Measurements from ENCODE around the gene TMSB15B. TPM values are rescaled to one million over a fixed set of nuclear protein-coding genes. Genes with fewer than 3 reads are reported as not detected.
"Not testable (repeated sequence)": the region's sequence is repeated elsewhere in the genome, so short reads cannot be mapped to it uniquely, and the experiment has no call there.

Gene TMSB15B
- total and polyA plus RNA-seq, 11 donors: 0.14 to 1.2 (median 0.56) TPM; not detected in 2

DNA sequence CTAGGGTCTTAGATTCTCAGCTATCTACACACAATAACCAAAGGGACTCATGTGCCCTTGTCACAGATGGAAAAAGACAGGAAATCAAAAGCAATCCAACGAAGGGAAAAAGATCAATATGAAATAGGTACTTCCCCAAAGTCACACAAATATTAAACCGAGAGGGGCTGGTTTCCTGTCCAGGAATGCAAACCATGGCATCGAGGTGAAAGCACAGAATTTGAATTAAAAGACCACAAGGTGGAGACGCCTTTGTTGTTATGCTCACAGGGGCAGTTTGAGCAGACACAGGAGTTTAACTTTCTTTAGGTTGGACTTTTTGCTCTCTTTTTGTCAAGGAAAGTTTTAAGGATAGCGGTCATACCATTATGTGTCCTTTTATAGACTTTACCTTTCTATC lies 36.8 kb downstream of the TMSB15B start:
- Histone ChIP-seq H3K4me1 (no peaks in the 10 kb centered on the region), H3K27ac (no peak overlapping the region), H3K9me3 (no peaks in the 10 kb centered on the region), H3K36me3 (no peaks in the 10 kb centered on the region), H3K27me3 (peaks cover 0 to 27% (median 0%) of the 10 kb centered on the region in 9 donors), H3K4me3 (no peak overlapping the region)
- DNase-seq: no peak
- TF ChIP-seq POLR2A (IDR thresholded peaks at IDR 0.05): no peak
- TF ChIP-seq, protein P1, sequence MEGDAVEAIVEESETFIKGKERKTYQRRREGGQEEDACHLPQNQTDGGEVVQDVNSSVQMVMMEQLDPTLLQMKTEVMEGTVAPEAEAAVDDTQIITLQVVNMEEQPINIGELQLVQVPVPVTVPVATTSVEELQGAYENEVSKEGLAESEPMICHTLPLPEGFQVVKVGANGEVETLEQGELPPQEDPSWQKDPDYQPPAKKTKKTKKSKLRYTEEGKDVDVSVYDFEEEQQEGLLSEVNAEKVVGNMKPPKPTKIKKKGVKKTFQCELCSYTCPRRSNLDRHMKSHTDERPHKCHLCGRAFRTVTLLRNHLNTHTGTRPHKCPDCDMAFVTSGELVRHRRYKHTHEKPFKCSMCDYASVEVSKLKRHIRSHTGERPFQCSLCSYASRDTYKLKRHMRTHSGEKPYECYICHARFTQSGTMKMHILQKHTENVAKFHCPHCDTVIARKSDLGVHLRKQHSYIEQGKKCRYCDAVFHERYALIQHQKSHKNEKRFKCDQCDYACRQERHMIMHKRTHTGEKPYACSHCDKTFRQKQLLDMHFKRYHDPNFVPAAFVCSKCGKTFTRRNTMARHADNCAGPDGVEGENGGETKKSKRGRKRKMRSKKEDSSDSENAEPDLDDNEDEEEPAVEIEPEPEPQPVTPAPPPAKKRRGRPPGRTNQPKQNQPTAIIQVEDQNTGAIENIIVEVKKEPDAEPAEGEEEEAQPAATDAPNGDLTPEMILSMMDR (IDR thresholded peaks at IDR 0.05): no peak
- WGBS, 4 donors: 47 to 56% (median 50%) methylated on average over 5 of the region's 5 CpGs
- no peak for ATAC-seq
- intact Hi-C loops (cut with DNase I): no loop called here

DNA sequence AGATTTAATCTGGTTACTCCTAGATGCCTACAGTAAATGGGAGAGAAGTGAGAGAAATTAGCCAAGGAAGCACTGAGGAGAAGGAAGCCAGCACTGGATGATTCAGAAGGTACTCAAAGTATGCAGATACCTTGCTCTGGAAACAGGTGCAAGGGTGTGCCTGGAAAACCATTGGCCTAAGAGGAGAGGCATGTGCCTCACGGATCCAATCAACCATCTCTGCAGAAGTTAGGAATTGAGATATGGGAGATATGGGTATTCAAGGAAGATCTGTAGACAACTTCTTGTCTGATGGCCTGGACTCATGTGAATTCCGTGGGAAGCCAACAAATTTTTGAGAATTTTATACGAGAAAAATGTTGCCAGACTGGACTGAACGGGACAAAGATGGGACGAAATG lies 46.4 kb downstream of the TMSB15B start:
- Histone ChIP-seq H3K27ac (no peak overlapping the region), H3K9me3 (peaks cover 0 to 5% (median 0%) of the 10 kb centered on the region in 12 donors), H3K4me1 (no peaks in the 10 kb centered on the region), H3K4me3 (no peak overlapping the region), H3K27me3 (peaks cover 0 to 28% (median 0%) of the 10 kb centered on the region in 9 donors), H3K36me3 (no peaks in the 10 kb centered on the region)
- no peak for DNase-seq
- 63 to 72% (median 69%) methylated on average over 5 of the region's 5 CpGs for WGBS, 4 donors
- intact Hi-C loops (cut with DNase I): no loop called here
- no peak for ATAC-seq
- TF ChIP-seq, protein P1 (IDR thresholded peaks at IDR 0.05): no peak
- no peak for TF ChIP-seq POLR2A (IDR thresholded peaks at IDR 0.05)

DNA sequence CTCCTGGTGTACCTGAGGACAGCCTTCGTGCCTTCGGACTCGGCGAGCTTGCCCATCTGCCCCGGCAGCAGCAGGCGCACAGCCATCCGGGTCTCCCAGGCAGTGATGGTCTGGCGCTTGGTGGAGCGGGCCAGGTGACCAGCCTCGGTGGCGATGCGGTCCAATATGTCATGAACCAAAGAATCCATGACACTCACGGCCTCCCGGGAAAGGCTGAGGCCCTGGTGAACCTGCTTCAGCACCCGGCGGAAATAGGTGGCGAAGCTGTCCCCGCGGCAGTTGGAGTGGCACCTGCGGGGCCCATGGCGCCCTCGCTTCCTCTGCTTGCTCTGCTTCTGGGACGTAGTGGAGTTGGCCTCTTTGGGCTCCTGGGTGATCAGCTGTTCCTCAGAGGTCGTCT lies 50.7 kb downstream of the TMSB15B start:
- intact Hi-C loops (cut with DNase I): loop anchor here in 1 of 10 donors (5.0 kb wide), 1 partner anchor 114 kb away; no protein-coding TSS in a partner anchor
- Histone ChIP-seq H3K36me3 (no peaks in the 10 kb centered on the region), H3K4me3 (no peak overlapping the region), H3K9me3 (peaks cover 0 to 5% (median 0%) of the 10 kb centered on the region in 12 donors), H3K27ac (no peak overlapping the region), H3K27me3 (peaks cover 0 to 15% (median 0%) of the 10 kb centered on the region in 9 donors), H3K4me1 (no peaks in the 10 kb centered on the region)
- TF ChIP-seq, protein P1 (IDR thresholded peaks at IDR 0.05): no peak
- no peak for TF ChIP-seq POLR2A (IDR thresholded peaks at IDR 0.05)
- no peak for DNase-seq
- ATAC-seq: no peak
- WGBS, 4 donors: 89 to 94% (median 91%) methylated on average over 20 to 24 of the region's 24 CpGs

DNA sequence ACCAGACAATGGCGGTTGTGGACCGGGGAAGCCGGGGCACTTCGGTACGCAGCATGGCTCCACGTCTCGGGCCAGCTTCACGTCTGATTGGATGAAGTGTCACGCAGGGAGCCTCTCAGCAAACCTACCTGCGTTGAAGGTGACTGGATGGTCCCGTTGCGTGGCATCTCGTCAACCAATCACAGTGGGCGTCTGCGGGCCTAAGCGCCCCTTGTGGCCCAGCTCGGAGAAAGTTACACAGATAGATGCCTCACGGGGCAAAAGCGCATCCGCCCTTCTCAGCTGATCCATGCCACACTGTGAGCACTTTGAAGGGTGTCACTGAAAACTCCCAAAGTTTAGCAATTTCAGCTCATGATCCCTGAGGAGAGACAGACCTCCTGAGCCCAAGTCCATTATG lies 51.2 kb downstream of the TMSB15B start, which contains the start of gene H2BW1:
Gene H2BW1, minus strand, starts transcription at position 103 of the 400 bp plus-strand sequence. CDS start 132 bp downstream, outside the sequence.
- intact Hi-C loops (cut with DNase I): loop anchor here in 1 of 10 donors (5.0 kb wide), 1 partner anchor 114 kb away; no protein-coding TSS in a partner anchor
- Histone ChIP-seq H3K4me1 (no peaks in the 10 kb centered on the region), H3K9me3 (peaks cover 0 to 5% (median 0%) of the 10 kb centered on the region in 12 donors), H3K27ac (no peak within 1 kb of the TSS), H3K27me3 (peaks cover 0 to 17% (median 0%) of the 10 kb centered on the region in 9 donors), H3K36me3 (no peaks in the 10 kb centered on the region), H3K4me3 (no peak within 1 kb of the TSS)
- ATAC-seq (no peak), DNase-seq (no peak)
- WGBS, 4 donors: 77 to 96% (median 90%) methylated on average over 3 to 20 of the region's 20 CpGs
- no peak for TF ChIP-seq POLR2A (IDR thresholded peaks at IDR 0.05)
- TF ChIP-seq, protein P1 (IDR thresholded peaks at IDR 0.05): no peak

DNA sequence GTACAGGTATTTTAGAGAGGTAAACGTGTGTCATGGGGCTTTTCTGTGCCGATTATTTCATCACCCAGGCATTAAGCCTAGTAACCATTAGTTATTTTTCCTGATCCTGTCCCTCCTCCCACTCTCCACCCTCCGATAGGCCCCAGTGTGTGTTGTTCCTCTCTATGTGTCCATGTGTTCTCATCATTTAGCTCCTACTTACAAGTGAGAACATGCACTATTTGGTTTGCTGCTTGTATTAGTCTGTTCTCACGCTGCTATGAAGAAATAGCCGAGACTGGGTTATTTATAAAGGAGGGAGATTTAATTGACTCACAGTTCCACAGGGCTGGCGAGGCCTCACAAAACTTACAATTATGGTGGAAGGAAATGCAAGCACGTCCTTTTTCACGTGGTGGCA lies 53.1 kb downstream of the TMSB15B start:
- H3K27me3 ChIP-seq: peaks cover 0 to 32% (median 0%) of the 10 kb centered on the region in 9 donors
- H3K27ac ChIP-seq; intact Hi-C loops (cut with DNase I); H3K4me1 ChIP-seq; H3K36me3 ChIP-seq; ATAC-seq; H3K9me3 ChIP-seq; DNase-seq; H3K4me3 ChIP-seq: not testable (repeated sequence)
- 61 to 68% (median 66%) methylated on average over 8 of the region's 8 CpGs for WGBS, 4 donors
